ENCODE results near the gene GP5.

Gene GP5

GRCh38 chr3:194346621-194347020 lies 52.4 kb downstream of the GP5 start:
- H3K4me3 ChIP-seq (ENCODE audit: low read depth, low read length) = no peak overlapping the region
- DNase-seq (ENCODE audit: low read depth) = no peak
- TF ChIP-seq CTCF (IDR thresholded peaks at IDR 0.05; ENCODE audit: low read depth, low read length, missing control alignments) = no peak
- in situ Hi-C loops (cut with HindIII; ENCODE audit: low sequenced_read_pairs) = no loop called here

GRCh38 chr3:194346035-194346434 lies 53.0 kb downstream of the GP5 start:
- no peak for DNase-seq (ENCODE audit: low read depth)
- no peak overlapping the region for H3K4me3 ChIP-seq (ENCODE audit: low read depth, low read length)
- TF ChIP-seq CTCF (IDR thresholded peaks at IDR 0.05; ENCODE audit: low read depth, low read length, missing control alignments) = no peak
- in situ Hi-C loops (cut with HindIII; ENCODE audit: low sequenced_read_pairs) = no loop called here

All from astrocyte of the cerebellum (primary cell).